WERI-Rb-1 (cell line): ENCODE measurements around the gene PCSK5.
"Not testable (repeated sequence)": the region's sequence is repeated elsewhere in the genome, so short reads cannot be mapped to it uniquely, and the experiment has no call there.

Experiments
- DNase-seq: peaks from one replicate; pipeline ENCODE4 v3.0.0-alpha.2; 2020
- H3K27ac ChIP-seq: fragments of 250-450 bp; sonication (Bioruptor Pico); 2 replicates; pipeline ENCODE4 v1.5.1; 2020; ENCODE audit warnings: mild to moderate bottlenecking, moderate library complexity
- H3K27me3 ChIP-seq: fragments of 250-450 bp; sonication (Bioruptor Pico); 2 replicates; pipeline ENCODE4 v1.5.1; 2021; ENCODE audit warnings: mild to moderate bottlenecking, low read depth, moderate library complexity; ENCODE audit not compliant: insufficient read depth, severe bottlenecking
- H3K36me3 ChIP-seq: fragments of 250-450 bp; sonication (Bioruptor Pico); 2 replicates; pipeline ENCODE4 v1.5.1; 2020; ENCODE audit warnings: mild to moderate bottlenecking, moderate library complexity
- H3K4me3 ChIP-seq: 2 replicates; pipeline ENCODE4 v1.5.1; 2011; ENCODE audit warnings: low read depth, mild to moderate bottlenecking, control low read depth, low read length
- H3K9me3 ChIP-seq: fragments of 250-450 bp; sonication (Bioruptor Pico); 2 replicates; pipeline ENCODE4 v1.5.1; 2021; ENCODE audit warnings: mild to moderate bottlenecking, moderate library complexity; ENCODE audit not compliant: severe bottlenecking
- CTCF ChIP-seq: IDR thresholded peaks from 2 replicates; pipeline ENCODE4 v1.5.1; 2011; ENCODE audit warnings: low read depth, mild to moderate bottlenecking, control low read depth, inconsistent platforms, low read length

PCSK5 gene

GRCh38 chr9:76311537-76311936, 421.1 kb downstream of the PCSK5 start:
- TF ChIP-seq CTCF, result no peak
- Histone ChIP-seq H3K27ac (no peak overlapping the region), H3K27me3 (no peaks in the 10 kb centered on the region), H3K9me3 (no peaks in the 10 kb centered on the region), H3K4me3 (no peak overlapping the region), H3K36me3 (no peaks in the 10 kb centered on the region)
- no peak for DNase-seq

- H3K4me3 ChIP-seq, result no peak overlapping the region
- DNase-seq, result no peak
- no peaks in the 10 kb centered on the region for H3K27me3 ChIP-seq
- no peaks in the 10 kb centered on the region for H3K36me3 ChIP-seq
- TF ChIP-seq CTCF, result no peak
- H3K27ac ChIP-seq, result no peak overlapping the region
- no peaks in the 10 kb centered on the region for H3K9me3 ChIP-seq
These were observed 423.3 kb downstream of the PCSK5 start for GRCh38 chr9:76313771-76314170.

- Histone ChIP-seq H3K27ac (no peak overlapping the region), H3K9me3 (no peaks in the 10 kb centered on the region), H3K36me3 (no peaks in the 10 kb centered on the region), H3K4me3 (no peak overlapping the region), H3K27me3 (no peaks in the 10 kb centered on the region)
- no peak for DNase-seq
- TF ChIP-seq CTCF, result no peak
These were observed 423.8 kb downstream of the PCSK5 start for GRCh38 chr9:76314321-76314720.

GRCh38 chr9:76316069-76316468, 425.6 kb downstream of the PCSK5 start:
- Histone ChIP-seq H3K4me3 (no peak overlapping the region), H3K27ac (no peak overlapping the region), H3K9me3 (no peaks in the 10 kb centered on the region), H3K36me3 (no peaks in the 10 kb centered on the region), H3K27me3 (no peaks in the 10 kb centered on the region)
- TF ChIP-seq CTCF, result no peak
- DNase-seq, result no peak

- H3K27me3 ChIP-seq, H3K36me3 ChIP-seq, H3K4me3 ChIP-seq, DNase-seq, H3K27ac ChIP-seq, H3K9me3 ChIP-seq: not testable (repeated sequence)
These were observed 429.0 kb downstream of the PCSK5 start for GRCh38 chr9:76319466-76319865.

- no peak for TF ChIP-seq CTCF
- H3K9me3 ChIP-seq, result no peaks in the 10 kb centered on the region
- H3K36me3 ChIP-seq, result no peaks in the 10 kb centered on the region
- DNase-seq, result no peak
- no peak overlapping the region for H3K4me3 ChIP-seq
- no peaks in the 10 kb centered on the region for H3K27me3 ChIP-seq
- H3K27ac ChIP-seq, result no peak overlapping the region
These were observed 430.8 kb downstream of the PCSK5 start for GRCh38 chr9:76321195-76321828.
